Dendritic cell treated with granulocyte-macrophage colony-stimulating factor and Interleukin-4, amounts not matched to agents 40 ng/mL and 50 ng/mL, for 4 days (primary cell): Measurements from ENCODE around the gene SLC36A2.

Experiments
- H3K27ac Mint-ChIP-seq: one replicate; pipeline ENCODE4 v1.8.0; 2022; ENCODE audit warnings: mild to moderate bottlenecking, mixed read lengths
- H3K27me3 Mint-ChIP-seq: one replicate; pipeline ENCODE4 v1.8.0; 2022; ENCODE audit warnings: mild to moderate bottlenecking, mixed read lengths
- H3K36me3 Mint-ChIP-seq: one replicate; pipeline ENCODE4 v1.8.0; 2022; ENCODE audit warnings: low read depth, mixed read lengths
- H3K4me1 Mint-ChIP-seq: one replicate; pipeline ENCODE4 v1.8.0; 2022; ENCODE audit warnings: low read depth, mixed read lengths
- H3K4me3 Mint-ChIP-seq: one replicate; pipeline ENCODE4 v1.8.0; 2022; ENCODE audit warnings: mild to moderate bottlenecking, moderate library complexity, mixed read lengths
- H3K9me3 Mint-ChIP-seq: one replicate; pipeline ENCODE4 v1.8.0; 2022; ENCODE audit warnings: mixed read lengths
- intact Hi-C: fragments of 100-400 bp; cut with micrococcal nuclease; formaldehyde crosslinking; loops from one replicate; pipeline ENCODE4 v1.15.0; 2022

SLC36A2 gene

DNA sequence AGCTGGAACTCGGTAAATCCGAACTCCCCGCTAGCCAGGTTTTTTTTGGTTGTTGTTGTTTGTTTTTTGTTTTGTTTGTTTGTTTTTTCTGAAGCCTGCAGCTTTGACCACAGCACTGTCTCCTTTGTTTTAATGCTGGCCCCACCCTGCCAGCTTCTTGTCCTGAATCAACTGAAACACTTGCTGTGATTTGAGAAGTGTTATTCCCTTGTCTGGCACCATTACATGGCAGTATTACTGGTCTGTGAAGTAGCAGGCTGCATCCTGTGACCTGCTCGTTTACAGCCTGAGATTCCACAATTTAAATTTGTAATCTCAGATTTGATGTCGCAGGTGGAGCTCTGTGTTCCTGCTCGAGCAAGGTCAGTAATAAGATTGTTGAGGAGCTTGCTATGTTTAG lies 1.4 kb upstream of the SLC36A2 start:
- peaks cover 7% of the 10 kb centered on the region for H3K4me1 Mint-ChIP-seq
- H3K27ac Mint-ChIP-seq = no peak overlapping the region
- peaks cover 34% of the 10 kb centered on the region for H3K27me3 Mint-ChIP-seq
- no peaks in the 10 kb centered on the region for H3K9me3 Mint-ChIP-seq
- H3K36me3 Mint-ChIP-seq = no peaks in the 10 kb centered on the region
- H3K4me3 Mint-ChIP-seq = no peak overlapping the region
- intact Hi-C loops = no loop called here

DNA sequence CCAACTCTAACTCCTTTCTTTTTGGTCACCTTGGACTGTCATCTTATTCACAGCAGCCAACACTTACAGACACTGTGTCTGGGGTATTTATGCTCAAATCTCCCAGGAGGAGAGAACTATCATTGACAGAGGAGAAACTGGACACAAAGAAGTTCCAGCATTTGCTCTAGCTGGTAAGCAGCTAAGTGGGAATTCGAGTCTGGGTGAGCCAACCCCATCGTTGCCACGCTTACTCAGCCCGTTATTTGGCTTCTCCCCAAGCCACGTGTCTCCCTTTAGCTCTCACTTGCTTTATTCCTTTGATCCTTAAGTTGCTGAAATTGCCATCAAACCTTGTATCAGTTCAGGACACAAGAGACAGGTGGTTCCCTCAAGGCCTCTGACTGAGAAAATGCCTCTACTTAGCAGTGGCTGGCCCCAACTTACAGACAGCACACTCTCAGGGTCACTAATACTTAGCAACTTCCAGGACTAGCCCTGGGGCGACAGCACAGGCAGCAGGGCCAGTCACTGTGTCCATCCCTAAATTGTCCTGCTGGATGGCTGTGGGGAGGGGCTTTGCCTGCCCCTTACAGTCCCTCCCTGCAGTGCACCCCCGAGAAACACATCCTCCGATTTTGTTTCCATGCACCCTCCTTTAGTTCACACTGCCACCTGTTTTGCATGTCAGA lies 1.4 kb downstream of the SLC36A2 start:
- Mint-ChIP-seq H3K27ac (no peak overlapping the region), H3K36me3 (no peaks in the 10 kb centered on the region), H3K9me3 (no peaks in the 10 kb centered on the region), H3K4me3 (no peak overlapping the region), H3K27me3 (peaks cover 53% of the 10 kb centered on the region), H3K4me1 (no peaks in the 10 kb centered on the region)
- intact Hi-C loops = no loop called here

DNA sequence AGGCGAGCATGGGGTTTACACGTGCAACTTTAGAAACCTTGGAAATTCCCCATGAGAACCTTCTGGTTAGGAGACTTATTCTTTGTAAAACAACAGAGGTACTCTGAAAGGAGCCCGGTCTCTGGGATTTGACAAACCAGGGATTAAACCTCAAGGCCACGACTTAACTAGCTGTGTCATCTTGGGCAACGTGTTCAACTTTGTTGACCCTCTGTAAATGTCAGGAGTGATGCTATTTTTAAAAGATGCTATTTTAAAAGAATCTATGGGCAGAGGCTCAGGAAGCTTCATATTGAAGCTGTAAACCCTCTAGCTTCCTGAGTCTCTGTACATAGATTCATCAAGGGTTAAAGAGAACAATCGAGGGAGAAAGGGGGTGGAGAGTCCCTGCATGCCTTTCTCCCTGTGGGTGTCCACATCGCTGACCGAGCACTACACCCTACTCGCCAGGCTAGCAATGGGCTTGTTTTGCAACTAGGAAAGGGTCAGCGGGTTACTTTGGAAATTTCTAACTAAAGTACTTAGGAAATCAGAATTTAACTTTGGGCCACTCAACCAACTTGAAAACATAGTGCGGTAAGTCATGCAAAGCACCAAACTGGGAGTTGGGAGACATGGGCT lies 2.1 kb downstream of the SLC36A2 start:
- intact Hi-C loops = no loop called here
- no peaks in the 10 kb centered on the region for H3K36me3 Mint-ChIP-seq
- no peaks in the 10 kb centered on the region for H3K9me3 Mint-ChIP-seq
- H3K4me3 Mint-ChIP-seq = no peak overlapping the region
- no peak overlapping the region for H3K27ac Mint-ChIP-seq
- H3K27me3 Mint-ChIP-seq = peaks cover 55% of the 10 kb centered on the region
- H3K4me1 Mint-ChIP-seq = peaks cover 2% of the 10 kb centered on the region

GRCh38 chr5:151344088-151344487 lies 3.3 kb downstream of the SLC36A2 start:
- Mint-ChIP-seq H3K4me1 (peaks cover 5% of the 10 kb centered on the region), H3K36me3 (no peaks in the 10 kb centered on the region), H3K27me3 (peaks cover 56% of the 10 kb centered on the region), H3K9me3 (no peaks in the 10 kb centered on the region), H3K4me3 (no peak overlapping the region), H3K27ac (no peak overlapping the region)
- intact Hi-C loops = no loop called here

DNA sequence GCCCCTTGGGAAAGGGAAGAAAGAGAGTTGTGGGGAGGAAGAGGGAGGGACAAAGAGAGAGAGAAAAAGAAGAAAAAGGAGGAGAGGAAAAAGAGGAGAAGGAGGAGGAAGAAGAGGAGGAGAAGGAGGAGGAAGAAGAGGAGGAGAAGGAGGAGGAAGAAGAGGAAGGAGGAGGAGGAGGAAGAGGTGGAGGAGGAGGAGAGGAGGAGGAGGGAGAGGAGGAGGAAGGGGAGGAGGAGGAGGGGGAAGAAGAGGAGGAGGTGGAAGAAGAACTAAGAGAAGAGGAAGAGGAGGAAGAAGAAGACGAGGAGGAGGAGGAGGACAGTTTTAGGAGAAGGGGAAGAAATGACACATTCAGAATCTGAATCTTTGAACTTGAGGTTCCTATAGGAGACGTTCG lies 7.4 kb downstream of the SLC36A2 start:
- H3K36me3 Mint-ChIP-seq = no peaks in the 10 kb centered on the region
- H3K4me3 Mint-ChIP-seq = no peak overlapping the region
- peaks cover 5% of the 10 kb centered on the region for H3K4me1 Mint-ChIP-seq
- no peak overlapping the region for H3K27ac Mint-ChIP-seq
- H3K27me3 Mint-ChIP-seq = peaks cover 37% of the 10 kb centered on the region
- no peaks in the 10 kb centered on the region for H3K9me3 Mint-ChIP-seq
- intact Hi-C loops = no loop called here

- peaks cover 28% of the 10 kb centered on the region for H3K27me3 Mint-ChIP-seq
- no peak overlapping the region for H3K27ac Mint-ChIP-seq
- H3K4me1 Mint-ChIP-seq = peaks cover 5% of the 10 kb centered on the region
- H3K36me3 Mint-ChIP-seq = no peaks in the 10 kb centered on the region
- no peaks in the 10 kb centered on the region for H3K9me3 Mint-ChIP-seq
- no peak overlapping the region for H3K4me3 Mint-ChIP-seq
- intact Hi-C loops = no loop called here
Measured at GRCh38 chr5:151338734-151339133, 8.6 kb downstream of the SLC36A2 start.

DNA sequence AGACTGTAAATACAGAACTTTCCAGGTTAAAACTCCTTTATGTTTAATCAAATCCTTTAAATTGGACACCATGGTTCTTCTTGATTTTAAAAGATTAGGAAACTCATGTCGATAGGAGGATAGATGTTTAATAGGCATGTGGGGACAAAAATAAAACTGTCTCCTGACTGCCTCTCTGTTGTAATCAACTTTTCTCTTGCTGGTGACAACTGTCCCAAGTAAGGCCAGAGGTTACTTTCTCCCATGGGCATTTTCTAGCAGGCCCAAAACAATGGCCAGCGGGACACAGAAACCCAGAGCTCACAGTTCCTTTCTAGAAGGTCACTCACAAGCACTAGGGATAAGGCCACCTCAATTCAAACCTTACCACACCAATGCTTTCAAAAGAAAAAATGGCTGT lies 14.5 kb downstream of the SLC36A2 start:
- Mint-ChIP-seq H3K27me3 (peaks cover 5% of the 10 kb centered on the region), H3K4me3 (no peak overlapping the region), H3K4me1 (peaks cover 13% of the 10 kb centered on the region), H3K9me3 (no peaks in the 10 kb centered on the region), H3K36me3 (no peaks in the 10 kb centered on the region), H3K27ac (no peak overlapping the region)
- intact Hi-C loops = no loop called here

DNA sequence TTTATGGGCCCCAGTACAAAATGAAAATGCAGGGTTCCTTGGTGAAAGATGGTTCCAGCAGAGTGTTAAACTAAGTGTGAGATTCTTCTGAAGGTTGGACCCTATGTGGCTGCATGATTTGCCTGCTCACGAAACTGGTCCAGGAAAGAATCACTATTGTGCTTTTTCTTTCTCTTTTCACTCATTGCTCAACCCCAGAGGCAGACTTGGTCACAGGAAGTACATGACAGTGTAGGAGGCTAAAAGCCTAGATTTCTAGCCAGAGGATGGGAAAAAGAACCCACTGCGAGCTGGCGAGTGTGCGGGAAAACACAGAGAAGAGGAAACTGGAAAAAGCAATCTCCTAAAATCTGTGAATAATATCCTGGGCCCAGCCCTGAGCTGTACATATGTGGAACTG lies 18.6 kb downstream of the SLC36A2 start:
- Mint-ChIP-seq H3K27ac (no peak overlapping the region), H3K36me3 (no peaks in the 10 kb centered on the region), H3K4me3 (no peak overlapping the region), H3K4me1 (peaks cover 18% of the 10 kb centered on the region), H3K27me3 (no peaks in the 10 kb centered on the region), H3K9me3 (no peaks in the 10 kb centered on the region)
- intact Hi-C loops = no loop called here

DNA sequence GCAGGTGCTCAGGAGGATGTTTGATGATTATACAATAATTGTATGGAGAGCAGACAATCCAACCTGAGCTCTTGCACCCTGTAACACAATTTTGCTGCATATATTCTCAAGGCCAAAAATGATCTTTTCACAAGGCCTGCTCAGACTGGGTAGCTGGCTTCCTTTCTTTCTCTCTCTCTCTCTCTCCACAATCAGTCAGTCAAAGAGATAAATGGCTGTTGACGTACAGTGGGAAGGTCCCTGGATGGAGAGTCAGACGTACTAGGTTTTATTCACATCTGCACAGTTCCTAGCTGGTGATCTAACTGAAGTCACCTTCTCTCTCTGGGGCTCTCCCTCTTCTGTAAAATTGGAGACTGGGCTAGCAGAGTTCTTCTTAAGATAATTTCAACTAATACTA lies 19.8 kb downstream of the SLC36A2 start:
- H3K27ac Mint-ChIP-seq = no peak overlapping the region
- intact Hi-C loops = no loop called here
- H3K9me3 Mint-ChIP-seq = no peaks in the 10 kb centered on the region
- no peak overlapping the region for H3K4me3 Mint-ChIP-seq
- no peaks in the 10 kb centered on the region for H3K36me3 Mint-ChIP-seq
- peaks cover 1% of the 10 kb centered on the region for H3K27me3 Mint-ChIP-seq
- peaks cover 18% of the 10 kb centered on the region for H3K4me1 Mint-ChIP-seq

DNA sequence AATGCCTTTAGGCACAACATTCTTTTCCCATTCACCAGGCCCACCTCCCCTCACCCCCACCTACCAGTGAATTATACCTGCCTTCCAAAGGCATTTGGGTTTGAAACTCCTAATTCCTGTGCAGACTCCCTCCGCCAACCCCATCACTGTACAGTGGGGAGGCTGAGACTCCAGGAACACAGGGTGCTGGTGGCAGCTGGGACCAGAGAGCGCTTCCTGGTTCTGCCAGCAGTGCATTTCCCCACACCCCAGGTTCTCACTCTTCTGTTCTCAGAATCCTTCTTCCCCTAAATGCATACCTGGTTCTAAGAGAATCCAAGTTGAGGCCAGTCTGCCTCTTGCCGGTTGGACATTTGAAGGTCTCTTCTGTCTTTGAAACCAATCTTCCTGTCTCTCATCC lies 21.1 kb downstream of the SLC36A2 start:
- Mint-ChIP-seq H3K27me3 (peaks cover 1% of the 10 kb centered on the region), H3K36me3 (no peaks in the 10 kb centered on the region), H3K9me3 (no peaks in the 10 kb centered on the region), H3K4me1 (peaks cover 18% of the 10 kb centered on the region), H3K27ac (no peak overlapping the region), H3K4me3 (no peak overlapping the region)
- intact Hi-C loops = no loop called here

DNA sequence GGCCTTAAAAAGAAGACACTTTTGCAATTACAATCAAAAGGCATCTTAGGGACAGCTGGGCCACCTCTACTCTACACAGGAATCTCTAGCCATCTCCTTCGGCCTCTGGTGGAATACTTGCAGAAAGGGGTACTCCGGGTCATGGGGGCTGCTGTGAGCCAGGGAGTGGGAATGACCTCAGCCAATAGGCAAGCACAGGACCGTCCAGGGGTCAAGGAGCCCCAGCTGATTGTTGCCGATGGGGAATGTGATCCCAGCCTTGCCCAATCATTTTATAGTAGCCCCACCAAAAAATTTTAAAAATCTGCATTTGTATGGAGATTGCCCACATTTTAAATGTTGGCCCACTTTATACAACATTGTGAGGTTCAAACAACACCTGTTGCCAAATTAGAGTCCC lies 26.9 kb downstream of the SLC36A2 start:
- intact Hi-C loops = no loop called here
- peaks cover 1% of the 10 kb centered on the region for H3K27me3 Mint-ChIP-seq
- no peak overlapping the region for H3K4me3 Mint-ChIP-seq
- H3K27ac Mint-ChIP-seq = no peak overlapping the region
- no peaks in the 10 kb centered on the region for H3K9me3 Mint-ChIP-seq
- no peaks in the 10 kb centered on the region for H3K4me1 Mint-ChIP-seq
- no peaks in the 10 kb centered on the region for H3K36me3 Mint-ChIP-seq

DNA sequence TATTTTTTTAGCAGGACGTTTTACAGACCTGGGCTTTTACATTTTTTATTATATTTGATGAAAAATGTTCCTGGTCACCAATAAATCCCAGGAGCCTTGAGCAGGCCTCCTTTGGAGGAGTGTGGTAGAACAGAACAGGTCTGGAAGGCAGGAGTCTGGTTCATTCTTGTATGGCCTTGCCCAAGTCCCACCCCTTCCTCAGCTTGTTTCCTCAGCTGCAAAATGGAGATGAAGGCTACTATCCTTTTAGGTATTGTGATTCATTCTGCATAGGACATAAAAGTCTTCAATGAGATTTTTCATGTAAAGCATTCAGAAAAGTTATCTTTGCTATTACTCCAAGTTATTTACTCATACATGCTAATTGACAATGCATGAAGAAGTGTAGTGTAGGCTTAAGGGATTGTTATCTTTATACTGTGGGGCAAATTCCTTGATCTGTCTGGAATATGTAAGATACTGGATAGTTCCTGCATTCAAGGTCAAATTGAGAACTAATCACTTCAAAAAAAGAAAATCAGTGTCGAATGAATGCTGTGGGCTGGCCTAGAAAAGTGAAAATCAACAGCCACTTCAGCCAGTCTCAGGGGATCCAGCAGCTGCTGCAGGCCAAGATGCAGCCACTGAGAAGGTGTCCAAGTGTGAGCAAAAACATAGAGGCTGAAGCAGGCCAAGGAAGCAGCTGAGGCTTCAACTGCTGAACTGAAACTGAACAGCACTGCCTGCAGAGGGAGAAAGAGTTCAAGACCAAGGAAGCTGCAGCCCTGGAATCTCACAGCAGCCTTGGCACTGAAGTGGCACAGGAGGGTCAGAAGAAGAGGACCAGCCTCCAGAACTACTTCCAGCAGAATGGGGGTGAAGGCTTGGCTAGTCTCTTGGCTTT lies 28.3 kb downstream of the SLC36A2 start:
- H3K4me1 Mint-ChIP-seq = no peaks in the 10 kb centered on the region
- H3K36me3 Mint-ChIP-seq = no peaks in the 10 kb centered on the region
- peaks cover 8% of the 10 kb centered on the region for H3K27me3 Mint-ChIP-seq
- intact Hi-C loops = loop anchor here (10.0 kb wide), 1 partner anchor 186 kb away; no protein-coding TSS in a partner anchor
- H3K9me3 Mint-ChIP-seq = no peaks in the 10 kb centered on the region
- no peak overlapping the region for H3K27ac Mint-ChIP-seq
- H3K4me3 Mint-ChIP-seq = no peak overlapping the region

DNA sequence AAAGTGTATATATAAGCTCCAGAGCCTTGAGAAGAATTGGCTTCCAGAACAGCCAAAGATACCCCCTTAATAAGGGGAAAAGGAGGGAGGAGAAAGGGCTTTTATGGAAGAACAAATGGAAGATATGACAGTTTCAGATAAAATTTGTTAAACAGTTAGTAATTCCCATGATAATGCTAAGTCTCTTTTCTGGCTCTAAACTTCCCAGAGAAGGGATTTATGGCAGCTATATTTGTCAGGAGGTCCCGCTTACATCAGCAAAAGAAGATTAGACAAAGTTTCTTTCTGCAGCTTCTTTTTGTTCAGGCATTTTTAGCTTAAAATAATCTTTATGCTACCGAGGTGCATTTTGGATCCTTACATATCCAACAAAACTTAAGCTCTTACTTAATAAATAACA lies 29.5 kb downstream of the SLC36A2 start:
- Mint-ChIP-seq H3K9me3 (no peaks in the 10 kb centered on the region), H3K4me3 (no peak overlapping the region), H3K27me3 (peaks cover 7% of the 10 kb centered on the region), H3K36me3 (no peaks in the 10 kb centered on the region), H3K4me1 (no peaks in the 10 kb centered on the region), H3K27ac (no peak overlapping the region)
- intact Hi-C loops = loop anchor here (10.0 kb wide), 1 partner anchor 187 kb away; no protein-coding TSS in a partner anchor

- H3K9me3 Mint-ChIP-seq = peaks cover 6% of the 10 kb centered on the region
- no peaks in the 10 kb centered on the region for H3K4me1 Mint-ChIP-seq
- H3K27ac Mint-ChIP-seq = no peak overlapping the region
- peaks cover 7% of the 10 kb centered on the region for H3K27me3 Mint-ChIP-seq
- intact Hi-C loops = loop anchor here (10.0 kb wide), 1 partner anchor 189 kb away; no protein-coding TSS in a partner anchor
- no peak overlapping the region for H3K4me3 Mint-ChIP-seq
- no peaks in the 10 kb centered on the region for H3K36me3 Mint-ChIP-seq
Measured at GRCh38 chr5:151315998-151316597, 31.3 kb downstream of the SLC36A2 start.
